Measurements from ENCODE around the gene DIAPH3.

The DIAPH3 gene

GRCh38 chr13:59643906-59644626 is 519.7 kb downstream of the DIAPH3 start:
- DNase-seq (ENCODE audit: insufficient read length, low spot score) (no peak), FAIRE-seq (no peak)

DNA sequence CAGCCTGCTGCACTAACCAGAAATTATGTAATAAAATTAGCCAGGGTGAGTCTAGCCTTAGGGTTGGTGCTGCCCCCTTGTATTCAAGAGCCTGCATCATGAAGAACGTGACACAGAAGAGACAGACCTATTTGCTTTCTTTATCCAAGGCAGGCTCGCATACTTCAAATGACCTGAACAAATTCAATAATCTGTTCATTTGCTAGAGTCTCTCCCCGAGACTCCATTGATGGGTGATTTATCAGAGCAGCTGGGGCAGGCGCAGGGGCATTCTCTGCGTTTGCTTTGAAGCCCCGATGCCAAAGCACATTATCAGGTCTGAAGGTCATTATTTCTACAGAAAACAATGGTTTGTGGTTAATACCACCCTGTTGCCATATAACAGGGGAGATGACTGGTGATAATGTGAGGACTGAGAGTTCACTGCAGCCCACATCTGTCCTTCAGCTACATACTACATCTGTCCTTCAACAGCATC is 520.3 kb downstream of the DIAPH3 start:
- DNase-seq (ENCODE audit: insufficient read length, low spot score) (no peak), FAIRE-seq (no peak)

DNA sequence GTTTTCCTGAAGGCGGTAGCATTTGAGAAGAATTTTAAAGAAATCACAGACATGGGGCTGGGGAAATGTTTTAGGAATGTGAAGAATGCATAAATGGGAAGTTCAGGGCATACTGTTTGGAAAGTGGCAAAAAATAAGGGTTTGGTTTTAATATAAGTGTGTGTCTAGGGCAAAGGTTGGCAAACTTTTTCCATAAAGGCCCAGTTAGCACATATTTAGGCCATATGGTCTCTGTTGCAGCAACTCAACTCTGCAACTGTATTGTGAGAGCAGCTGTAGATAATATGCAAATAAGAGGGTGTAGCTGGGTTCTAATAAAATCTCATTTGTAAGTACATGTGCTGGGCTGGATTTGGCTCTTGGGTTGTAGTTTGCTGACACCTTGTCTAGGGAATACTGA is 521.9 kb downstream of the DIAPH3 start:
- DNase-seq (ENCODE audit: insufficient read length, low spot score), result no peak
- no peak for FAIRE-seq

- FAIRE-seq, result no peak
Measured at GRCh38 chr13:59641261-59641660, 522.5 kb downstream of the DIAPH3 start.

GRCh38 chr13:59638404-59638803 is 525.3 kb downstream of the DIAPH3 start:
- FAIRE-seq (no peak), DNase-seq (ENCODE audit: insufficient read length, low spot score) (no peak)

More at GRCh38 chr13:59641261-59641660, 522.5 kb downstream of the DIAPH3 start:
- no peak for DNase-seq (ENCODE audit: insufficient read length, low spot score)

DNA sequence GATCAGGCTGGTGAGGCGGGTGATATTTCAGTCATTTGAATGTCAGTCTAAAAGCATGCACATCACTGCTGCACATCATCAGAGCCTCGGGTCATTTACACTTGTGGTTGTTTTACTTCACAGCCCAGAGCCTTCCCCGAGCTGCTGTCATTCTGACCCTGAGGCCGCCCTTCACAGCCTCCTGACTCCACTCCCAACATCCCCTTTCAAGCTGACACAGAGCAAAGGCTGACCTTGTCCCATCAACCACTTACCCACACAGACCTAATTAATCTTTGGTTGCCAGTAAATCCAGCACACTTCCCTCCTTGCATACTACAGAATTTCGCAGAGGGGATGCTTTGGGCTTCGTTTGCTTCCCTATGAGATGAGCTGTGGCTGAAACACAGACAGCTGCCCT is 528.1 kb downstream of the DIAPH3 start:
- DNase-seq (ENCODE audit: insufficient read length, low spot score) (no peak), FAIRE-seq (no peak)

GRCh38 chr13:59633290-59633689 is 530.4 kb downstream of the DIAPH3 start:
- FAIRE-seq (no peak), DNase-seq (ENCODE audit: insufficient read length, low spot score) (no peak)

DNA sequence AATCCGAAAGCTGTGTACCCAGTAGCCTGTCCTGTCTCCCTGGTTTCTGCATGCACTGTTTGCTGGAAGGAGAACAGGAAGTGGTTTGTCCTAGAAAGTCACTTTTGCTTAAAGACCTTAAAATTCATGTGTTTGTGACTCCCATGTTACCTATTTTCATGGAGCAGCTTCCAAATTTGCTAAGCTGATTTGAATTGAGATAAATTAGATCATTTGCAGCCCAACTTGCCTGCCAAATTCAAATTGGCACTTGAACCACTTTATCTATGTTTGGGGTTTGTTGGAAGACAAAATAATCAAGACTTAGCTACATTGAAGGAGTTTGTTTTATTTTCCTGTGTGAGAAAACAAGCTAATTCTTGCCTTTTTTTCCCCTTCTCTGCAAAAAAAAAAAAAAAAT is 532.5 kb downstream of the DIAPH3 start:
- FAIRE-seq (no peak), DNase-seq (ENCODE audit: insufficient read length, low spot score) (no peak)

DNA sequence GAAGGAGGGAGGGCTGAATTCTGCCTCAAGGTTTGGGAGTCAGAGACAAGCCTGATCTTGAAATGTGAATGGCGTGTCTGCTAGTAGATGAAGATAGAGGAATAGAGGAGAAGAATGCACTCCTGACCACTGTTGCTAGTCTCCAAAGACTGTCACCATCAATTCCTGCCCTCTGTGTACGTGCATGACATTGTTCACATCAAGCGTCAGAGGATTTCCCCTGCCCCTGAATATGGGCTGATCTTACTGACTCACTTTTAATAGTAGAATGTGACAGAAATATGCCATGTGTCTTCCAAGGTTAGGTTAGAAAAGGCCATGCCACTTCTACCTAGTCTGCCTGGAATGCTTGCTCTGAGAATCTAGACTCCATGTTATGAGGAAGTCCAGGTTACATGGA is 538.6 kb downstream of the DIAPH3 start:
- DNase-seq (ENCODE audit: insufficient read length, low spot score), result no peak
- FAIRE-seq, result no peak

- FAIRE-seq (no peak), DNase-seq (ENCODE audit: insufficient read length, low spot score) (no peak)
Measured at GRCh38 chr13:59623206-59623915, 540.4 kb downstream of the DIAPH3 start.

GRCh38 chr13:59621773-59622172 is 542.0 kb downstream of the DIAPH3 start:
- DNase-seq (ENCODE audit: insufficient read length, low spot score), result no peak
- no peak for FAIRE-seq

Data from HTR-8/SVneo (cell line).